HS-27A (cell line): ENCODE measurements around the gene PLA2G4F.
"Not testable (repeated sequence)": the region's sequence is repeated elsewhere in the genome, so short reads cannot be mapped to it uniquely, and the experiment has no call there.

ENCODE experiments used
- DNase-seq: peaks from one replicate; pipeline ENCODE4 v3.0.0-alpha.2; 2012; ENCODE audit warnings: low read depth, missing footprints

Gene PLA2G4F

GRCh38 chr15:42100021-42100800, 56.2 kb downstream of the PLA2G4F start:
- DNase-seq = no peak

GRCh38 chr15:42097018-42097417, 59.4 kb downstream of the PLA2G4F start:
- no peak for DNase-seq

- no peak for DNase-seq
Observed at GRCh38 chr15:42094512-42094963, 61.9 kb downstream of the PLA2G4F start, which contains the start of gene PLA2G4D. TSS of gene PLA2G4D (minus strand) at chr15:42094562. CDS start at chr15:42094459, 103 bp downstream.

GRCh38 chr15:42093966-42094365, 62.5 kb downstream of the PLA2G4F start:
- DNase-seq = no peak

GRCh38 chr15:42092398-42093318, 63.8 kb downstream of the PLA2G4F start:
- DNase-seq = no peak

- not testable (repeated sequence) for DNase-seq
Observed at GRCh38 chr15:42091753-42092397, 64.6 kb downstream of the PLA2G4F start.

GRCh38 chr15:42090781-42091180, 65.7 kb downstream of the PLA2G4F start:
- DNase-seq = no peak

GRCh38 chr15:42090370-42090769, 66.1 kb downstream of the PLA2G4F start:
- DNase-seq = no peak

- no peak for DNase-seq
Observed at GRCh38 chr15:42089942-42090341, 66.5 kb downstream of the PLA2G4F start.
